PFSK-1 (cell line): ENCODE results near the gene POLR2I.

Experiments
- FOXP2 ChIP-seq: optimal IDR thresholded peaks from 2 replicates; pipeline ENCODE3; 2011; ENCODE audit warnings: borderline replicate concordance, control low read depth, inconsistent platforms; ENCODE audit not compliant: insufficient read depth; ENCODE audit errors: extremely low read length, extremely low read depth
- POLR2AphosphoS5 ChIP-seq: IDR thresholded peaks from 2 replicates; pipeline ENCODE4 v1.6.1; 2012; ENCODE audit warnings: low read depth, mild to moderate bottlenecking, control low read depth, low read length, moderate library complexity
- TAF1 ChIP-seq: IDR thresholded peaks from 2 replicates; pipeline ENCODE4 v1.6.1; 2012; ENCODE audit warnings: low read length, control low read depth, borderline replicate concordance; ENCODE audit not compliant: insufficient read depth
- TF ChIP-seq, protein P1 (sequence below), 2 experiments: IDR thresholded peaks; 2 replicates each; pipeline versions ENCODE4 v1.6.1 to v1.8.0; 2011 to 2012; ENCODE audit warnings: low read depth in 2 of 2, low read length in 2 of 2, control low read depth in 1 of 2, inconsistent platforms in 1 of 2, mild to moderate bottlenecking in 1 of 2, moderate library complexity in 1 of 2; ENCODE audit not compliant: insufficient read depth in 1 of 2

DNA sequence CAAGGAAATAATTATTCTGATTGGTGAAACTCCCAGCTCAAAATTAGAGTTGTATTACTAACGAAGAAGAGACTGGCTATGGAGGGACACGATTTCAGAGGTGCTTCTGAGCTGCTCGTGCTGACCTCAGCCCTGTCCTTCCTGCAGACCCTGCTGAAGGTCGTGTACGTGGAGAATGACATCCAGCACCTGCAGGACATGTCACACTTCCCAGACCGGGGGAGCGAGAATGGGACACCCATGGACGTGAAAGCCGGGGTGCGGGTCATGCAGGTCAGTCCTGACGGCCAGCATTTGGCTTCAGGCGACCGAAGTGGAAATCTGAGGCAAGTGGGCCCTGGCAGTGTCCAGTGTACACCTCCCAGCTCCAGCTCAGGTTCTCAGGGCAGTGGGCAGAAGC is 31.8 kb downstream of the POLR2I start:
- no peak for TF ChIP-seq POLR2AphosphoS5
- TF ChIP-seq, protein P1, sequence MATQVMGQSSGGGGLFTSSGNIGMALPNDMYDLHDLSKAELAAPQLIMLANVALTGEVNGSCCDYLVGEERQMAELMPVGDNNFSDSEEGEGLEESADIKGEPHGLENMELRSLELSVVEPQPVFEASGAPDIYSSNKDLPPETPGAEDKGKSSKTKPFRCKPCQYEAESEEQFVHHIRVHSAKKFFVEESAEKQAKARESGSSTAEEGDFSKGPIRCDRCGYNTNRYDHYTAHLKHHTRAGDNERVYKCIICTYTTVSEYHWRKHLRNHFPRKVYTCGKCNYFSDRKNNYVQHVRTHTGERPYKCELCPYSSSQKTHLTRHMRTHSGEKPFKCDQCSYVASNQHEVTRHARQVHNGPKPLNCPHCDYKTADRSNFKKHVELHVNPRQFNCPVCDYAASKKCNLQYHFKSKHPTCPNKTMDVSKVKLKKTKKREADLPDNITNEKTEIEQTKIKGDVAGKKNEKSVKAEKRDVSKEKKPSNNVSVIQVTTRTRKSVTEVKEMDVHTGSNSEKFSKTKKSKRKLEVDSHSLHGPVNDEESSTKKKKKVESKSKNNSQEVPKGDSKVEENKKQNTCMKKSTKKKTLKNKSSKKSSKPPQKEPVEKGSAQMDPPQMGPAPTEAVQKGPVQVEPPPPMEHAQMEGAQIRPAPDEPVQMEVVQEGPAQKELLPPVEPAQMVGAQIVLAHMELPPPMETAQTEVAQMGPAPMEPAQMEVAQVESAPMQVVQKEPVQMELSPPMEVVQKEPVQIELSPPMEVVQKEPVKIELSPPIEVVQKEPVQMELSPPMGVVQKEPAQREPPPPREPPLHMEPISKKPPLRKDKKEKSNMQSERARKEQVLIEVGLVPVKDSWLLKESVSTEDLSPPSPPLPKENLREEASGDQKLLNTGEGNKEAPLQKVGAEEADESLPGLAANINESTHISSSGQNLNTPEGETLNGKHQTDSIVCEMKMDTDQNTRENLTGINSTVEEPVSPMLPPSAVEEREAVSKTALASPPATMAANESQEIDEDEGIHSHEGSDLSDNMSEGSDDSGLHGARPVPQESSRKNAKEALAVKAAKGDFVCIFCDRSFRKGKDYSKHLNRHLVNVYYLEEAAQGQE (IDR thresholded peaks at IDR 0.05; ENCODE audit: insufficient read depth in 1 of 2, low read depth in 2 of 2, low read length in 2 of 2) = no peak
- no peak for TF ChIP-seq FOXP2
- no peak for TF ChIP-seq TAF1
